IMR-90 (cell line): Measurements from ENCODE around the gene SYPL1. TPM values are rescaled to one million over a fixed set of nuclear protein-coding genes. Genes with fewer than 3 reads are reported as not detected.

Experiments
- ATAC-seq: fragments of 200-7000 bp; cut with Tn5 transposase; 2 replicates; pipeline ENCODE4 v1.9.1; 2020; ENCODE audit warnings: low read depth, mild to moderate bottlenecking, moderate library complexity
- BruUV-seq: library from RNA; stranded (reverse); fragments of 400-500 nt; replicated peaks from 2 replicates; lab custom pipeline; 2021; lab: Mats Ljungman, UMichigan
- CTCF ChIA-PET: fragments of 300-600 bp; formaldehyde crosslinking; extraction: SDS; loops from one replicate; lab custom pipeline; 2021; ENCODE audit warnings: antibody characterized with exemption; lab: Yijun Ruan, JAX
- POLR2A ChIA-PET: fragments of 300-600 bp; sonication (Branson Sonifier 250); formaldehyde crosslinking; loops from one replicate; lab custom pipeline; 2022; ENCODE audit warnings: antibody characterized with exemption; ENCODE audit not compliant: unreplicated experiment; lab: Charles Lee
- DNase-seq: peaks from one replicate; pipeline ENCODE4 v3.0.0; 2013
- H2AFZ ChIP-seq: replicated peaks from 2 replicates; pipeline ENCODE3; 2013; ENCODE audit warnings: low read length, mild to moderate bottlenecking; ENCODE audit not compliant: poor library complexity
- H2AK5ac ChIP-seq: 2 replicates; pipeline ENCODE4 v1.6.1; 2013; ENCODE audit warnings: low read depth, low read length, inconsistent platforms
- H2AK9ac ChIP-seq: replicated peaks from 2 replicates; pipeline ENCODE3; 2013; ENCODE audit warnings: mild to moderate bottlenecking, low read depth, low read length, moderate library complexity; ENCODE audit not compliant: poor library complexity
- H2BK120ac ChIP-seq: 2 replicates; pipeline ENCODE4 v1.6.1; 2013; ENCODE audit warnings: low read depth, low read length, inconsistent platforms
- H2BK15ac ChIP-seq: 3 replicates; pipeline ENCODE4 v1.6.1; 2013; ENCODE audit warnings: low read depth, low read length, inconsistent platforms
- H2BK20ac ChIP-seq: 2 replicates; pipeline ENCODE4 v1.6.1; 2013; ENCODE audit warnings: low read depth, mild to moderate bottlenecking, inconsistent platforms, low read length, moderate library complexity
- H2BK5ac ChIP-seq: 2 replicates; pipeline ENCODE4 v1.6.1; 2013; ENCODE audit warnings: mild to moderate bottlenecking, low read depth, low read length, inconsistent platforms; ENCODE audit not compliant: poor library complexity, severe bottlenecking
- H3K14ac ChIP-seq: replicated peaks from 2 replicates; pipeline ENCODE4 v1.6.1; 2013; ENCODE audit warnings: low read depth, low read length, inconsistent platforms
- H3K18ac ChIP-seq: 2 replicates; pipeline ENCODE4 v1.6.1; 2013; ENCODE audit warnings: low read depth, low read length, control low read depth
- H3K23ac ChIP-seq: 2 replicates; pipeline ENCODE4 v1.6.1; 2013; ENCODE audit warnings: low read depth, low read length, inconsistent platforms
- H3K27ac ChIP-seq: 2 replicates; pipeline ENCODE4 v1.5.1; 2013; ENCODE audit warnings: mild to moderate bottlenecking, control low read depth, low read length; ENCODE audit not compliant: insufficient read depth
- H3K27me3 ChIP-seq: 2 replicates; pipeline ENCODE4 v1.6.1; 2013; ENCODE audit warnings: low read length; ENCODE audit not compliant: control insufficient read depth, insufficient read depth
- H3K36me3 ChIP-seq: 2 replicates; pipeline ENCODE4 v1.6.1; 2013; ENCODE audit warnings: low read length, mixed read lengths; ENCODE audit not compliant: control insufficient read depth, insufficient read depth
- H3K4ac ChIP-seq: 2 replicates; pipeline ENCODE4 v1.6.1; 2013; ENCODE audit warnings: low read depth, low read length, inconsistent platforms
- H3K4me1 ChIP-seq: 2 replicates; pipeline ENCODE4 v1.6.1; 2013; ENCODE audit warnings: low read length, mixed read lengths; ENCODE audit not compliant: control insufficient read depth, insufficient read depth
- H3K4me2 ChIP-seq: 2 replicates; pipeline ENCODE4 v1.6.1; 2013; ENCODE audit warnings: low read depth, mild to moderate bottlenecking, control low read depth, low read length, moderate library complexity
- H3K4me3 ChIP-seq: 2 replicates; pipeline ENCODE4 v1.5.1; 2013; ENCODE audit warnings: low read depth, mild to moderate bottlenecking, control low read depth, low read length, moderate library complexity; ENCODE audit not compliant: insufficient read depth
- H3K56ac ChIP-seq: 2 replicates; pipeline ENCODE4 v1.6.1; 2013; ENCODE audit warnings: low read length, inconsistent platforms; ENCODE audit not compliant: insufficient read depth; ENCODE audit errors: extremely low read depth
- H3K79me1 ChIP-seq, 2 experiments: 2 replicates each; pipeline ENCODE4 v1.6.1; 2013; ENCODE audit warnings: low read length in 2 of 2, inconsistent platforms in 1 of 2, low read depth in 1 of 2
- H3K9ac ChIP-seq: 2 replicates; pipeline ENCODE4 v1.6.1; 2013; ENCODE audit warnings: low read depth, low read length, control low read depth
- H3K9me1 ChIP-seq: 2 replicates; pipeline ENCODE4 v1.6.1; 2013; ENCODE audit warnings: low read length, inconsistent platforms; ENCODE audit not compliant: insufficient read depth
- H3K9me3 ChIP-seq: 2 replicates; pipeline ENCODE4 v1.6.1; 2013; ENCODE audit warnings: low read length; ENCODE audit not compliant: control insufficient read depth, insufficient read depth
- H4K20me1 ChIP-seq: 2 replicates; pipeline ENCODE4 v1.6.1; 2013; ENCODE audit warnings: low read length, inconsistent platforms; ENCODE audit not compliant: insufficient read depth
- H4K5ac ChIP-seq: 2 replicates; pipeline ENCODE4 v1.6.1; 2013; ENCODE audit warnings: mild to moderate bottlenecking, low read depth, low read length, control low read depth
- H4K8ac ChIP-seq, 2 experiments: 2 replicates each; pipeline ENCODE4 v1.6.1; 2013; ENCODE audit warnings: low read depth in 2 of 2, low read length in 2 of 2, control low read depth in 1 of 2, inconsistent platforms in 1 of 2
- H4K91ac ChIP-seq: 2 replicates; pipeline ENCODE4 v1.6.1; 2013; ENCODE audit warnings: low read depth, low read length, inconsistent platforms; ENCODE audit not compliant: insufficient read depth
- CEBPB ChIP-seq: IDR thresholded peaks from 2 replicates; pipeline ENCODE4 v1.6.1; 2012; ENCODE audit warnings: low read depth, low read length, improper control_type of control experiment
- ELK1 ChIP-seq: fragments of 150-350 bp; IDR thresholded peaks from 2 replicates; pipeline ENCODE4 v1.6.1; 2016; ENCODE audit warnings: low read depth, mild to moderate bottlenecking, low read length, moderate library complexity, borderline replicate concordance
- MAZ ChIP-seq: IDR thresholded peaks from 2 replicates; pipeline ENCODE4 v1.6.1; 2012; ENCODE audit warnings: low read depth, mild to moderate bottlenecking, low read length, improper control_type of control experiment, moderate library complexity, borderline replicate concordance
- WGBS, 2 experiments: methylation state at CpG; one replicate each; pipeline versions ENCODE4 v1.1.5 to v1.1.7; 2013; ENCODE audit warnings: missing lambda C conversion rate in 2 of 2; ENCODE audit not compliant: insufficient read length in 1 of 2; ENCODE audit errors: extremely low coverage in 2 of 2; 5-methylcytosine and 5-hydroxymethylcytosine counted together
- dilution Hi-C: fragments of 300-500 bp; cut with HindIII; formaldehyde crosslinking; loops from one replicate; pipeline ENCODE4 v1.14.3; 2018; ENCODE audit warnings: low sequenced_read_pairs; ENCODE audit not compliant: unreplicated experiment
- in situ Hi-C: fragments of 300-500 bp; cut with MboI; formaldehyde crosslinking; loops from 3 replicates; pipeline ENCODE4 v1.14.3; 2019; ENCODE audit warnings: low sequenced_read_pairs, inconsistent platforms, mixed read lengths
- intact Hi-C: fragments of 100-400 bp; cut with micrococcal nuclease; formaldehyde crosslinking; loops from 2 replicates; pipeline ENCODE4 v1.10.0; 2022
- polyA plus RNA-seq, 3 experiments: library from polyadenylated mRNA; depleted of rRNA; stranded (reverse); fragments of >200 nt; gene quantifications; 2 replicates each; pipeline ENCODE4 v1.2.3, GENCODE V29; 2012; ENCODE audit warnings: low replicate concordance in 1 of 3
- total RNA-seq: library from RNA; depleted of rRNA; stranded (reverse); fragments of >200 nt; gene quantifications from 2 replicates; pipeline ENCODE4 v1.2.3, GENCODE V29; 2012

SYPL1 gene
- total and polyA plus RNA-seq, 2 of the 4 experiments (the other 2 are of a cell fraction), result 19.0 to 45.0 TPM

- H4K20me1 ChIP-seq, result no peaks in the 10 kb centered on the region
- intact Hi-C loops (no loop called here), dilution Hi-C loops (no loop called here), in situ Hi-C loops (no loop called here)
- no peak overlapping the region for H3K56ac ChIP-seq
- no peak overlapping the region for H2AK5ac ChIP-seq
- peaks cover 1% of the 10 kb centered on the region; the same call in 1 of the 2 replicates for H3K4me1 ChIP-seq
- no peak overlapping the region for H2AK9ac ChIP-seq
- H3K4ac ChIP-seq, result no peak overlapping the region
- no peaks in the 10 kb centered on the region for H3K36me3 ChIP-seq
- H3K27ac ChIP-seq, result no peak overlapping the region
- ATAC-seq (no peak), DNase-seq (no peak)
- no peak overlapping the region for H2BK15ac ChIP-seq
- H3K18ac ChIP-seq, result no peak overlapping the region
- no peak overlapping the region for H2AFZ ChIP-seq
- no peak overlapping the region for H4K5ac ChIP-seq
- no TSS peak for BruUV-seq
- H3K4me2 ChIP-seq, result no peak overlapping the region
- WGBS, 2 experiments, result 100% methylated on average over 1 of the region's 3 CpGs; no CpG with 5 or more reads in 1 of the 2 experiments
- H3K9me1 ChIP-seq, result no peaks in the 10 kb centered on the region
- H2BK5ac ChIP-seq, result no peak overlapping the region
- H3K14ac ChIP-seq, result no peak overlapping the region
- no peak overlapping the region for H3K9ac ChIP-seq
- no peak overlapping the region for H2BK120ac ChIP-seq
- H2BK20ac ChIP-seq, result no peak overlapping the region
- no peak overlapping the region for H3K23ac ChIP-seq
- H3K4me3 ChIP-seq, result no peak overlapping the region
- H3K79me1 ChIP-seq, result no peaks in the 10 kb centered on the region
- no peaks in the 10 kb centered on the region for H3K9me3 ChIP-seq
- no peak overlapping the region for H4K8ac ChIP-seq
- POLR2A ChIA-PET, result no interaction called here
- CTCF ChIA-PET, result no interaction called here
- TF ChIP-seq CEBPB, result no peak
- TF ChIP-seq MAZ, result no peak
- no peak for TF ChIP-seq ELK1
- no peak overlapping the region for H4K91ac ChIP-seq
- peaks cover 31% of the 10 kb centered on the region for H3K27me3 ChIP-seq
Measured at GRCh38 chr7:106134241-106134640, 22.1 kb upstream of the SYPL1 start.
